ENCODE measurements around the gene PIK3CB. TPM values are rescaled to one million over a fixed set of nuclear protein-coding genes. Genes with fewer than 3 reads are reported as not detected.

The PIK3CB gene
- polyA plus RNA-seq, 1 of the 3 experiments (the other 2 are of a cell fraction), result 6.8 TPM

DNA sequence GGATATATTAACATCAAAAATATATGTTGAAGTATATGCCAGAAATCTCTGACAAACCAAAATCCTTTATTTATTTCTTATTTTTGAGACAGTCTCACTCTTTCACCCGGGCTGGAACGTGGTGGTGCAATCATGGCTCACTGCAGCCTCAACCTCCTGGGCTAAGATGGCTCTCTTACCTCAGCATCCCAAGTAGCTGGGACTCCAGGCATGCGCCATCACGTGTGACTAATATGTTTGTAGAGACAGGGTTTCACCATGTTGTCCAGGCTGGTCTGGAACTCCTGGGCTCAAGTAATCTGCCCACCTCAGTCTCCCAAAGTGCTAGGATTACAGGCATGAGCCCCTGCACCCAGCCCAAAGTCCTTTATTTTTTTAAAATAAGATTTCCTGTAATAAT is 214.3 kb downstream of the PIK3CB start:
- H3K4me1 ChIP-seq (ENCODE audit: control insufficient read depth in 1 of 2, insufficient read depth in 2 of 2, low read depth in 1 of 2, low read length in 1 of 2), result no peaks in the 10 kb centered on the region
- no peak overlapping the region for H3K27ac ChIP-seq (ENCODE audit: low read depth in 2 of 2, low read length in 1 of 2)
- H3K79me2 ChIP-seq (ENCODE audit: insufficient read depth), result no peaks in the 10 kb centered on the region
- ChIA-PET POLR2A (no interaction called here), CTCF (interaction anchor here (0.9 to 1.0 kb wide), 2 partner anchors 292 to 295 kb away, joined by 3 to 5 read pairs; no protein-coding TSS in a partner anchor)
- H3K27me3 ChIP-seq (ENCODE audit: insufficient read depth), result no peaks in the 10 kb centered on the region
- H3K4me2 ChIP-seq, result no peak overlapping the region
- H3K4me3 ChIP-seq (ENCODE audit: low read depth in 2 of 2, low read length in 1 of 2), result no peak overlapping the region
- 90% methylated on average over 4 of the region's 4 CpGs for WGBS (ENCODE audit: low lambda C conversion rate)
- TF ChIP-seq, protein P1, sequence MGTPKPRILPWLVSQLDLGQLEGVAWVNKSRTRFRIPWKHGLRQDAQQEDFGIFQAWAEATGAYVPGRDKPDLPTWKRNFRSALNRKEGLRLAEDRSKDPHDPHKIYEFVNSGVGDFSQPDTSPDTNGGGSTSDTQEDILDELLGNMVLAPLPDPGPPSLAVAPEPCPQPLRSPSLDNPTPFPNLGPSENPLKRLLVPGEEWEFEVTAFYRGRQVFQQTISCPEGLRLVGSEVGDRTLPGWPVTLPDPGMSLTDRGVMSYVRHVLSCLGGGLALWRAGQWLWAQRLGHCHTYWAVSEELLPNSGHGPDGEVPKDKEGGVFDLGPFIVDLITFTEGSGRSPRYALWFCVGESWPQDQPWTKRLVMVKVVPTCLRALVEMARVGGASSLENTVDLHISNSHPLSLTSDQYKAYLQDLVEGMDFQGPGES (IDR thresholded peaks at IDR 0.05; ENCODE audit: low read depth, low read length), result no peak
- TF ChIP-seq EZH2phosphoT487 (IDR thresholded peaks at IDR 0.05; ENCODE audit: borderline replicate concordance, low read depth) (no peak), FOXM1 (IDR thresholded peaks at IDR 0.05; ENCODE audit: low read depth) (no peak), RXRA (IDR thresholded peaks at IDR 0.05; ENCODE audit: borderline replicate concordance, low read depth) (no peak), FOSL2 (IDR thresholded peaks at IDR 0.05; ENCODE audit: borderline replicate concordance, low read depth) (no peak), MEF2A (IDR thresholded peaks at IDR 0.05; ENCODE audit: borderline replicate concordance, low read depth) (no peak), EP300 (IDR thresholded peaks at IDR 0.05; ENCODE audit: borderline replicate concordance in 1 of 2, low read depth in 1 of 2, low read length in 1 of 2) (no peak), TAF1 (IDR thresholded peaks at IDR 0.05; ENCODE audit: borderline replicate concordance, low read depth, low read length) (no peak), YY1 (IDR thresholded peaks at IDR 0.05; ENCODE audit: low read depth) (no peak), CHD2 (IDR thresholded peaks at IDR 0.05; ENCODE audit: low read length, partially characterized antibody) (no peak)
- H4K20me1 ChIP-seq (ENCODE audit: insufficient read depth), result no peaks in the 10 kb centered on the region
- no peak overlapping the region for H3K9ac ChIP-seq
- H3K36me3 ChIP-seq (replicated peaks in 1 of 2; ENCODE audit: control insufficient read depth in 1 of 2, insufficient read depth in 2 of 2, low read length in 1 of 2), result no peaks in the 10 kb centered on the region
- no peak for DNase-seq
- H2AFZ ChIP-seq (ENCODE audit: low read depth), result no peak overlapping the region
- no peaks in the 10 kb centered on the region; the same call in 1 of the 2 replicates for H3K9me2 ChIP-seq
- no peaks in the 10 kb centered on the region for H3F3A ChIP-seq (replicated peaks; ENCODE audit: insufficient read depth)
- no peaks in the 10 kb centered on the region for H3K9me3 ChIP-seq

DNA sequence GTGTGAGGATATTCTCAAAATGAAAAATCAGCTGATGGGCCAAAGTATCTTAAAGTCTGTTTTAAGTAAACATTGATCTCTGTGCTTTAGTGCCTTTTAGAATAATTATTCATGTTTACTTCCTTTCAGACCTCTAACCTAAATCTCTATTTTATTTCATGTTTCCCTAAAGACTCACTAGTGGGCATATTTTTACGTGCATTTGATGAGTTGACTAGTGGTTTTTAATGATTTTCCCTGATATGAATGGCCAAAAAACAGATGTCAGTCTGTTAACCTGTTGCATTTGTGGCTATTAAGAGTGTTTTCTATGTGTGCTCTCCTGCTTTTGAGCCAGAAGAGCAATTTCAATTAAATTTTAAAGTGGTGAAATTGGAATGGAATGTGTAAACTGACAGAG is 219.3 kb downstream of the PIK3CB start:
- Histone ChIP-seq H3K27me3 (ENCODE audit: insufficient read depth) (no peaks in the 10 kb centered on the region), H3K79me2 (ENCODE audit: insufficient read depth) (no peaks in the 10 kb centered on the region; the same call in 1 of the 2 replicates), H3K9ac (no peak overlapping the region), H3F3A (replicated peaks; ENCODE audit: insufficient read depth) (no peaks in the 10 kb centered on the region), H3K4me3 (ENCODE audit: low read depth in 2 of 2, low read length in 1 of 2) (no peak overlapping the region), H3K27ac (ENCODE audit: low read depth in 2 of 2, low read length in 1 of 2) (no peak overlapping the region), H3K9me2 (no peaks in the 10 kb centered on the region; the same call in 1 of the 2 replicates), H2AFZ (ENCODE audit: low read depth) (no peak overlapping the region), H4K20me1 (ENCODE audit: insufficient read depth) (no peaks in the 10 kb centered on the region), H3K4me1 (ENCODE audit: control insufficient read depth in 1 of 2, insufficient read depth in 2 of 2, low read depth in 1 of 2, low read length in 1 of 2) (no peaks in the 10 kb centered on the region), H3K4me2 (no peak overlapping the region), H3K36me3 (replicated peaks in 1 of 2; ENCODE audit: control insufficient read depth in 1 of 2, insufficient read depth in 2 of 2, low read length in 1 of 2) (no peaks in the 10 kb centered on the region), H3K9me3 (no peaks in the 10 kb centered on the region)
- ChIA-PET CTCF (no interaction called here), POLR2A (no interaction called here)
- WGBS (ENCODE audit: low lambda C conversion rate), result 83% methylated on average over 1 of the region's 1 CpG
- TF ChIP-seq MEF2A (IDR thresholded peaks at IDR 0.05; ENCODE audit: borderline replicate concordance, low read depth), result no peak
- TF ChIP-seq YY1 (IDR thresholded peaks at IDR 0.05; ENCODE audit: low read depth), result no peak
- no peak for TF ChIP-seq RCOR1 (IDR thresholded peaks at IDR 0.05; ENCODE audit: low read length)
- TF ChIP-seq, protein P2, sequence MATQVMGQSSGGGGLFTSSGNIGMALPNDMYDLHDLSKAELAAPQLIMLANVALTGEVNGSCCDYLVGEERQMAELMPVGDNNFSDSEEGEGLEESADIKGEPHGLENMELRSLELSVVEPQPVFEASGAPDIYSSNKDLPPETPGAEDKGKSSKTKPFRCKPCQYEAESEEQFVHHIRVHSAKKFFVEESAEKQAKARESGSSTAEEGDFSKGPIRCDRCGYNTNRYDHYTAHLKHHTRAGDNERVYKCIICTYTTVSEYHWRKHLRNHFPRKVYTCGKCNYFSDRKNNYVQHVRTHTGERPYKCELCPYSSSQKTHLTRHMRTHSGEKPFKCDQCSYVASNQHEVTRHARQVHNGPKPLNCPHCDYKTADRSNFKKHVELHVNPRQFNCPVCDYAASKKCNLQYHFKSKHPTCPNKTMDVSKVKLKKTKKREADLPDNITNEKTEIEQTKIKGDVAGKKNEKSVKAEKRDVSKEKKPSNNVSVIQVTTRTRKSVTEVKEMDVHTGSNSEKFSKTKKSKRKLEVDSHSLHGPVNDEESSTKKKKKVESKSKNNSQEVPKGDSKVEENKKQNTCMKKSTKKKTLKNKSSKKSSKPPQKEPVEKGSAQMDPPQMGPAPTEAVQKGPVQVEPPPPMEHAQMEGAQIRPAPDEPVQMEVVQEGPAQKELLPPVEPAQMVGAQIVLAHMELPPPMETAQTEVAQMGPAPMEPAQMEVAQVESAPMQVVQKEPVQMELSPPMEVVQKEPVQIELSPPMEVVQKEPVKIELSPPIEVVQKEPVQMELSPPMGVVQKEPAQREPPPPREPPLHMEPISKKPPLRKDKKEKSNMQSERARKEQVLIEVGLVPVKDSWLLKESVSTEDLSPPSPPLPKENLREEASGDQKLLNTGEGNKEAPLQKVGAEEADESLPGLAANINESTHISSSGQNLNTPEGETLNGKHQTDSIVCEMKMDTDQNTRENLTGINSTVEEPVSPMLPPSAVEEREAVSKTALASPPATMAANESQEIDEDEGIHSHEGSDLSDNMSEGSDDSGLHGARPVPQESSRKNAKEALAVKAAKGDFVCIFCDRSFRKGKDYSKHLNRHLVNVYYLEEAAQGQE (IDR thresholded peaks at IDR 0.05; ENCODE audit: low read depth, low read length), result no peak
- TF ChIP-seq NRF1 (IDR thresholded peaks at IDR 0.05; ENCODE audit: low read depth, low read length), result no peak
- no peak for DNase-seq
